A673 (cell line): Measurements from ENCODE around the gene C10orf95. TPM values are rescaled to one million over a fixed set of nuclear protein-coding genes. Genes with fewer than 3 reads are reported as not detected.

Experiments used
- BruUV-seq: library from RNA; stranded (reverse); fragments of 400-500 nt; replicated peaks from 2 replicates; lab custom pipeline; 2021; lab: Mats Ljungman, UMichigan
- CTCF ChIA-PET: fragments of 300-600 bp; sonication (Branson Sonifier 250); formaldehyde crosslinking; loops from one replicate; lab custom pipeline; 2022; ENCODE audit warnings: antibody characterized with exemption; lab: Charles Lee
- POLR2A ChIA-PET: fragments of 300-600 bp; sonication (Branson Sonifier 250); formaldehyde crosslinking; loops from one replicate; lab custom pipeline; 2022; ENCODE audit warnings: antibody characterized with exemption; ENCODE audit not compliant: low non-redundant PET; lab: Charles Lee
- DNase-seq: peaks from one replicate; pipeline ENCODE4 v3.0.0-alpha.2; 2015; ENCODE audit warnings: low spot score
- H3K27ac ChIP-seq: fragments of 200-600 bp; sonication (generic); 2 replicates; pipeline ENCODE4 v1.5.1; 2016; ENCODE audit warnings: mixed run types, low read depth, mild to moderate bottlenecking, mixed read lengths, antibody characterized with exemption, low read length; ENCODE audit not compliant: poor library complexity, severe bottlenecking
- H3K27me3 ChIP-seq: fragments of 200-600 bp; sonication (generic); replicated peaks from 2 replicates; pipeline ENCODE4 v1.6.1; 2017; ENCODE audit warnings: mixed run types, low read depth, mild to moderate bottlenecking, mixed read lengths, antibody characterized with exemption, low read length; ENCODE audit not compliant: insufficient read depth, poor library complexity
- H3K36me3 ChIP-seq: fragments of 200-600 bp; sonication (generic); 2 replicates; pipeline ENCODE4 v1.6.1; 2016; ENCODE audit warnings: mixed run types, mild to moderate bottlenecking, mixed read lengths, antibody characterized with exemption, low read length; ENCODE audit not compliant: insufficient read depth, poor library complexity, severe bottlenecking
- H3K4me1 ChIP-seq: fragments of 200-600 bp; sonication (generic); 2 replicates; pipeline ENCODE4 v1.6.1; 2017; ENCODE audit warnings: mixed run types, mild to moderate bottlenecking, mixed read lengths, antibody characterized with exemption, low read length; ENCODE audit not compliant: insufficient read depth, poor library complexity, severe bottlenecking
- H3K4me3 ChIP-seq: fragments of 200-600 bp; sonication (generic); 2 replicates; pipeline ENCODE4 v1.5.1; 2016; ENCODE audit warnings: low read depth, mixed run types, mild to moderate bottlenecking, mixed read lengths, low read length; ENCODE audit not compliant: poor library complexity, severe bottlenecking
- H3K9me3 ChIP-seq: fragments of 200-600 bp; sonication (generic); 2 replicates; pipeline ENCODE4 v1.6.1; 2016; ENCODE audit warnings: mixed run types, low read depth, mild to moderate bottlenecking, mixed read lengths, antibody characterized with exemption, low read length; ENCODE audit not compliant: poor library complexity, severe bottlenecking
- CTCF ChIP-seq: fragments of 300-800, 200-600 bp; sonication (generic); conservative IDR thresholded peaks from 2 replicates; pipeline ENCODE4 v1.5.1; 2017; ENCODE audit warnings: low read depth, mild to moderate bottlenecking, antibody characterized with exemption, low read length, moderate library complexity, mixed read lengths
- EZH2 ChIP-seq: fragments of 200-600 bp; sonication (generic); IDR thresholded peaks from 2 replicates; pipeline ENCODE4 v1.6.1; 2017; ENCODE audit warnings: borderline replicate concordance, low read depth, mild to moderate bottlenecking, mixed read lengths, antibody characterized with exemption, low read length; ENCODE audit not compliant: poor library complexity, severe bottlenecking
- intact Hi-C: fragments of 100-400 bp; cut with micrococcal nuclease; formaldehyde crosslinking; loops from one replicate; pipeline ENCODE4 v1.10.0; 2022; ENCODE audit not compliant: unreplicated experiment
- microRNA-seq: library from miRNA; unstranded; fragments of <30 nt; microRNA quantifications from one replicate; pipeline ENCODE4 v1.2.0, GENCODE V29; 2021
- total RNA-seq: library from RNA; stranded (reverse); gene quantifications from 2 replicates; pipeline ENCODE4 v1.2.3, GENCODE V29; 2021

The C10orf95 gene
- total RNA-seq, 1 experiment from 2014 or later, result not detected

DNA sequence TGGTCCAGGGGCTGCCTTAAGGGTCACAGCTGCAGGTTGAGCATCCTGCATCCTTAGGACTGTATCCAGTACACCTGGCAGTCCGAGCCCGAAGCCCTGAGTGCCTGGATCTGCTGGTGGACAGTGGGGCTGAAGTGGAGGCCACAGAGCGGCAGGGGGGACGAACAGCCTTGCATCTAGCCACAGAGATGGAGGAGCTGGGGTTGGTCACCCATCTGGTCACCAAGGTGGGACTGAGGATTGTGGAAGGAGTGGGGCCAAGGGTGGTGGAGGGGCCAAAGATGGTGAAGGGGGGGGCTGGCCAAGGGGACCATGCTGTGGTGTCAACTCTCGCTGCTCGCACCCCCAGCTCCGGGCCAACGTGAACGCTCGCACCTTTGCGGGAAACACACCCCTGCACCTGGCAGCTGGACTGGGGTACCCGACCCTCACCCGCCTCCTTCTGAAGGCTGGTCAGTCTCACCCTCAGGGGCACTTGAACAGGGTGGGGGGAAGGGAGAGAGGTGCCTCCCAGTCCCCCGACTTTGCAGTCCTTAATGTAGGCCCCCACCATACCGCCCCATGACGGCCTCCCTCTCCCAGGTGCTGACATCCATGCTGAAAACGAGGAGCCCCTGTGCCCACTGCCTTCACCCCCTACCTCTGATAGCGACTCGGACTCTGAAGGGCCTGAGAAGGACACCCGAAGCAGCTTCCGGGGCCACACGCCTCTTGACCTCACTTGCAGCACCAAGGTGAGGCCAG lies 50.6 kb downstream of the C10orf95 start:
- no peak for DNase-seq
- no peak for TF ChIP-seq CTCF
- no peak for TF ChIP-seq EZH2
- Histone ChIP-seq H3K27ac (no peak overlapping the region), H3K36me3 (no peaks in the 10 kb centered on the region), H3K9me3 (no peaks in the 10 kb centered on the region), H3K4me3 (no peak overlapping the region), H3K27me3 (no peaks in the 10 kb centered on the region), H3K4me1 (peaks cover 9% of the 10 kb centered on the region)
- intact Hi-C loops, result no loop called here
- ChIA-PET POLR2A (no interaction called here), CTCF (interaction anchor here (1.0 to 1.7 kb wide), 2 partner anchors 9 to 171 kb away, joined by 3 read pairs; no protein-coding TSS in a partner anchor)
- BruUV-seq, result no TSS peak

- peaks cover 9% of the 10 kb centered on the region for H3K4me1 ChIP-seq
- no peaks in the 10 kb centered on the region for H3K36me3 ChIP-seq
- TF ChIP-seq CTCF (no peak), EZH2 (no peak)
- DNase-seq, result no peak
- no peaks in the 10 kb centered on the region for H3K27me3 ChIP-seq
- ChIA-PET CTCF (interaction anchor here (0.6 to 1.7 kb wide), 4 partner anchors 10 to 182 kb away, joined by 3 to 6 read pairs (median 4); no protein-coding TSS in a partner anchor), POLR2A (interaction anchor here (0.6 kb wide), 1 partner anchor 41 kb away, joined by 3 read pairs; no protein-coding TSS in a partner anchor)
- BruUV-seq, result no TSS peak
- no peak overlapping the region for H3K27ac ChIP-seq
- peak overlapping the region; percentile 65 for H3K4me3 ChIP-seq
- intact Hi-C loops, result no loop called here
- no peaks in the 10 kb centered on the region for H3K9me3 ChIP-seq
Observed at GRCh38 chr10:102400076-102400475, 51.3 kb downstream of the C10orf95 start.

Small RNAs within 50 kb of the gene (microRNA-seq; reads per million reads assigned to microRNA genes)
- gene MIR146B, result 950 reads per million, percentile 80 among the genes with 10 or more reads in this experiment

Other genes with a start within 250 kb of the C10orf95 start
- 0.44 TPM in 1 of 2 replicates, not detected in the other for gene ELOVL3, start 225.2 kb downstream of the C10orf95 start, total RNA-seq
- gene PITX3, start 210.0 kb downstream of the C10orf95 start, total RNA-seq, result not detected in 2 replicates
- 48.4 and 50.0 TPM in 2 replicates for gene GBF1, start 206.0 kb downstream of the C10orf95 start, total RNA-seq
- gene NFKB2, start 55.8 kb downstream of the C10orf95 start, total RNA-seq, result 29.8 and 33.2 TPM in 2 replicates
- 5.8 and 7.3 TPM in 2 replicates for gene PSD, start 32.8 kb downstream of the C10orf95 start, total RNA-seq
- gene FBXL15, start 30.7 kb downstream of the C10orf95 start, total RNA-seq, result 8.9 and 11.6 TPM in 2 replicates
- gene CUEDC2, start 19.0 kb downstream of the C10orf95 start, total RNA-seq, result 63.7 and 72.1 TPM in 2 replicates
- gene ACTR1A, start 51.2 kb upstream of the C10orf95 start, total RNA-seq, result 128 and 130 TPM in 2 replicates
- gene SUFU, start 52.4 kb upstream of the C10orf95 start, total RNA-seq, result 20.5 and 23.3 TPM in 2 replicates
- gene TRIM8, start 192.9 kb upstream of the C10orf95 start, total RNA-seq, result 29.4 and 32.0 TPM in 2 replicates